GM12878 (cell line): ENCODE data around the gene SCEL. TPM values are rescaled to one million over a fixed set of nuclear protein-coding genes. Genes with fewer than 3 reads are reported as not detected.

Experiments used
- ATAC-seq: fragments of 200-7000 bp; cut with Tn5 transposase; 3 replicates; pipeline ENCODE4 v1.9.1; 2020; ENCODE audit warnings: mild to moderate bottlenecking, moderate library complexity
- BruUV-seq: library from RNA; stranded (reverse); fragments of 400-500 nt; replicated peaks from 2 replicates; lab custom pipeline; 2021; lab: Mats Ljungman, UMichigan
- CTCF ChIA-PET: fragments of 300-600 bp; sonication (Branson Sonifier 250); formaldehyde crosslinking; extraction: SDS; loops from one replicate; lab custom pipeline; 2021; ENCODE audit warnings: inconsistent platforms; lab: Yijun Ruan, JAX
- POLR2A ChIA-PET: fragments of 350-600 bp; formaldehyde crosslinking; extraction: SDS; loops from one replicate; lab custom pipeline; 2021; ENCODE audit warnings: inconsistent platforms; lab: Charles Lee
- RAD21 ChIA-PET: fragments of 300-600 bp; sonication (Branson Sonifier 250); formaldehyde crosslinking; loops from one replicate; lab custom pipeline; 2023; ENCODE audit warnings: antibody characterized with exemption; ENCODE audit not compliant: unreplicated experiment; lab: Charles Lee
- SMC1A ChIA-PET: fragments of 300-600 bp; sonication (Branson Sonifier 250); formaldehyde crosslinking; loops from one replicate; lab custom pipeline; 2023; ENCODE audit not compliant: unreplicated experiment, uncharacterized antibody; lab: Charles Lee
- DNase-seq: peaks from one replicate; pipeline ENCODE4 v3.0.0-alpha.2; 2011; ENCODE audit warnings: low read depth, low spot score
- FAIRE-seq: peaks from 3 replicates; lab custom pipeline; 2011; peaks lifted over from hg19 to GRCh38; lab: Jason Lieb, UNC
- H2AFZ ChIP-seq: 2 replicates; pipeline ENCODE4 v1.6.0; 2011; ENCODE audit warnings: low read depth, low read length, control low read depth; ENCODE audit not compliant: control insufficient read depth
- H3K27ac ChIP-seq: 2 replicates; pipeline ENCODE4 v1.5.1; 2011; ENCODE audit warnings: control low read depth; ENCODE audit not compliant: control insufficient read depth, insufficient read depth
- H3K27me3 ChIP-seq, 2 experiments: replicated peaks in 1 of 2; 2 replicates each; pipeline versions ENCODE4 v1.6.0 to v1.6.1; 2011; ENCODE audit warnings: low read length in 1 of 2; ENCODE audit not compliant: control insufficient read depth in 2 of 2, insufficient read depth in 2 of 2
- H3K36me3 ChIP-seq, 2 experiments: 2 replicates each; pipeline ENCODE4 v1.5.1; 2011; ENCODE audit warnings: low read length in 1 of 2; ENCODE audit not compliant: control insufficient read depth in 2 of 2, insufficient read depth in 2 of 2
- H3K4me1 ChIP-seq: 2 replicates; pipeline ENCODE4 v1.6.1; 2011; ENCODE audit warnings: mild to moderate bottlenecking, low read length, moderate library complexity, mixed read lengths; ENCODE audit not compliant: control insufficient read depth, insufficient read depth
- H3K4me2 ChIP-seq: 2 replicates; pipeline ENCODE4 v1.6.0; 2011; ENCODE audit warnings: control low read depth; ENCODE audit not compliant: control insufficient read depth, insufficient read depth
- H3K4me3 ChIP-seq: fragments of 200-600 bp; sonication (generic); 2 replicates; pipeline ENCODE4 v1.5.1; 2016
- H3K79me2 ChIP-seq: 2 replicates; pipeline ENCODE4 v1.6.0; 2011; ENCODE audit warnings: low read length; ENCODE audit not compliant: control insufficient read depth, insufficient read depth
- H3K9ac ChIP-seq: 2 replicates; pipeline ENCODE4 v1.8.0; 2011; ENCODE audit warnings: low read length, control low read depth, mixed read lengths; ENCODE audit not compliant: control insufficient read depth, insufficient read depth
- H3K9me3 ChIP-seq: replicated peaks from 3 replicates; pipeline ENCODE4 v1.5.1; 2011; ENCODE audit warnings: mild to moderate bottlenecking, low read length; ENCODE audit not compliant: control insufficient read depth, insufficient read depth
- H4K20me1 ChIP-seq: 2 replicates; pipeline ENCODE4 v1.6.0; 2011; ENCODE audit not compliant: control insufficient read depth, insufficient read depth
- ASH2L ChIP-seq: fragments of 300-600, 200-600 bp; sonication (generic); IDR thresholded peaks from 2 replicates; pipeline ENCODE4 v1.6.1; 2017; ENCODE audit warnings: low read depth, mild to moderate bottlenecking, borderline replicate concordance
- ELK1 ChIP-seq: IDR thresholded peaks from 2 replicates; pipeline ENCODE4 v1.6.1; 2012; ENCODE audit warnings: low read depth, low read length, improper control_type of control experiment
- NFXL1 ChIP-seq: fragments of 450-650 bp; IDR thresholded peaks from 2 replicates; pipeline ENCODE4 v1.6.1; 2017; ENCODE audit warnings: antibody characterized with exemption, mild to moderate bottlenecking, borderline replicate concordance
- TAF1 ChIP-seq: IDR thresholded peaks from 2 replicates; pipeline ENCODE4 v1.6.1; 2011; ENCODE audit warnings: mild to moderate bottlenecking, low read depth, low read length, borderline replicate concordance
- ZNF687 ChIP-seq: fragments of 450-650 bp; IDR thresholded peaks from 2 replicates; pipeline ENCODE4 v1.6.1; 2017; ENCODE audit warnings: mild to moderate bottlenecking, moderate library complexity
- WGBS: methylation state at CpG from one replicate; pipeline ENCODE4 v1.1.6; 2016; ENCODE audit warnings: low lambda C conversion rate; ENCODE audit not compliant: insufficient replicate concordance, insufficient coverage; ENCODE audit errors: missing lambda C conversion rate; 5-methylcytosine and 5-hydroxymethylcytosine counted together
- in situ Hi-C: fragments of 300-500 bp; cut with MboI; formaldehyde crosslinking; loops from 9 replicates; pipeline ENCODE4 v1.14.3; 2018; ENCODE audit warnings: mixed read lengths
- intact Hi-C: fragments of 100-400 bp; cut with micrococcal nuclease; formaldehyde crosslinking; loops from one replicate; pipeline ENCODE4 v1.14.2; 2022; ENCODE audit not compliant: unreplicated experiment
- polyA plus RNA-seq, 11 experiments: library from polyadenylated mRNA; depleted of rRNA in 4 of 11; unstranded in 6 of 11; stranded (reverse) in 5 of 11; fragments of >200 nt; fragmentation: Nextera tagmentation in 4 of 11; fragmentation: Illumina TruSeq in 1 of 11; extraction: Ambion mirVana in 4 of 11; extraction: Trizol in 1 of 11; gene quantifications; 1 replicate in 1 of 11; 2 replicates in 10 of 11; pipeline versions ENCODE4 v1.2.1 to v1.2.3, GENCODE V29; 2011 to 2016; ENCODE audit warnings: inconsistent platforms in 2 of 11, missing spikeins in 2 of 11, low read depth in 1 of 11
- total RNA-seq, 4 experiments: library from RNA; depleted of rRNA in 3 of 4; stranded (reverse); fragments of >200 nt in 3 of 4; fragmentation: Illumina TruSeq in 1 of 4; extraction: Trizol in 1 of 4; gene quantifications; 2 replicates each; pipeline versions ENCODE4 v1.2.1 to v1.2.3, GENCODE V29; 2013 to 2021

The SCEL gene
- total and polyA plus RNA-seq, 10 of the 15 experiments (the other 5 are each of a cell fraction or from before 2014, with no cell fraction given), result 0.09 to 0.68 (median 0.16) TPM; not detected in 1

GRCh38 chr13:77584106-77584505 lies 48.6 kb downstream of the SCEL start:
- no TSS peak for BruUV-seq
- ChIA-PET CTCF (interaction anchor here (1.0 to 3.2 kb wide), 6 partner anchors 9 to 224 kb away, joined by 3 to 19 read pairs (median 5); no protein-coding TSS in a partner anchor), POLR2A (no interaction called here), SMC1A (interaction anchor here (0.6 to 2.1 kb wide), 5 partner anchors 9 to 302 kb away, joined by 3 to 16 read pairs (median 3); no protein-coding TSS in a partner anchor), RAD21 (interaction anchor here (0.8 to 1.1 kb wide), 2 partner anchors 9 to 95 kb away, joined by 3 read pairs; no protein-coding TSS in a partner anchor)
- in situ Hi-C loops, result no loop called here
- Histone ChIP-seq H3K4me1 (no peaks in the 10 kb centered on the region), H2AFZ (no peak overlapping the region), H3K4me3 (no peak overlapping the region), H3K9me3 (no peaks in the 10 kb centered on the region), H3K27me3 (no peaks in the 10 kb centered on the region; a peak in 2 of 4 replicates), H3K27ac (no peak overlapping the region), H3K9ac (no peak overlapping the region), H3K4me2 (no peak overlapping the region), H3K79me2 (no peaks in the 10 kb centered on the region), H4K20me1 (no peaks in the 10 kb centered on the region), H3K36me3 (no peaks in the 10 kb centered on the region)
- no peak for DNase-seq
- intact Hi-C loops, result no loop called here
- 61% methylated on average over 5 of the region's 7 CpGs for WGBS
- no peak for FAIRE-seq
- ATAC-seq, result peak; percentile 60
- no peak for TF ChIP-seq ZNF687
- TF ChIP-seq ASH2L, result no peak
- TF ChIP-seq NFXL1, result no peak
- TF ChIP-seq TAF1, result no peak
- TF ChIP-seq ELK1, result no peak
